Measurements from ENCODE around the gene TNN.

Gene TNN

DNA sequence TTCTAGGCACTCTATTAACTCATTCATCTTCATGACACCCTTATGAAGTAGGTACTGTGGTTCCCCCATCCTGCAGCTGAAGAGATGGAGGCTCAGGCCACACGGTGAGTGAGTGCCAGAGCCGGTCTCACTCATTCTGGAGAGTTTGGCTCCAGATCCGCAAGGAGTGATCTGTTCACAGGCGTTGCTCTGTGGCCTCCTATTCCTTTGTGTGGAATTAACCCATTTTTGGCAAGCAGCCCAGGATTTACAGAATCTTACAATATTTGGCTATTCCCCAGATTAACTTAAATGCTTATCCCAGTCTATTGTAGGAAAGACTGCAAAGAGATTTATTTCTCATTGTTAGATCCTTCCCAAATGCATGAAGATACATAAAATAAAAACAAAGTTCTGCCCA, 95.3 kb downstream of the TNN start:
- H3K4me1 ChIP-seq (ENCODE audit: control insufficient read depth, insufficient read depth, low read length), result peaks cover 2% of the 10 kb centered on the region
- H3K27ac ChIP-seq (ENCODE audit: low read length), result no peak overlapping the region
- peaks cover 24 to 26% of the 10 kb centered on the region in 2 donors for H3K36me3 ChIP-seq (ENCODE audit: control insufficient read depth in 2 of 2, insufficient read depth in 2 of 2, low read length in 2 of 2)
- H3K27me3 ChIP-seq (ENCODE audit: control insufficient read depth in 1 of 2, insufficient read depth in 2 of 2, low read length in 2 of 2), result no peaks in the 10 kb centered on the region
- H3K4me3 ChIP-seq (ENCODE audit: low read length in 2 of 2), result no peak overlapping the region
- no peaks in the 10 kb centered on the region for H3K9me3 ChIP-seq (ENCODE audit: control insufficient read depth in 2 of 2, low read length in 2 of 2)
- H3K9ac ChIP-seq (ENCODE audit: low read length in 2 of 2), result no peak overlapping the region

DNA sequence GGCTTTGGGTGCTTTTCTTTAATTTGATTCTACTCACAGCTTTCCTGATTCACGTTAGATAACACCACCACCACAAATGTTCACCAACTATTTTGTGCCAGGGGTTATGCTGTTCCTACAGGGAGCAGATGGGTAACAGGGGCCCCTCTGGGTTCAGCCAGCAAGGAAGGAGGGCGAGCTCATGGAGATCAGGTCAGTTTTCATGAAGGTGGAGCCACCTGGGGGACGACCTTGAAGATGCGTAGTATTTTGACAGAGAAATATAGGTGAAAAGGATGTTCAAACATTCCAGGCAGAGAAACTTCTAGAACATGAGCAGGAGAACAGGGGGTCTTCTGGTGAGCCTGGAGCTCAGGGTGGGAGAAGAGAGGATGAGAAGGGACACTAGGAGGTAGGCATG, 96.1 kb downstream of the TNN start:
- Histone ChIP-seq H3K27me3 (ENCODE audit: control insufficient read depth in 1 of 2, insufficient read depth in 2 of 2, low read length in 2 of 2) (no peaks in the 10 kb centered on the region), H3K9me3 (ENCODE audit: control insufficient read depth in 2 of 2, low read length in 2 of 2) (no peaks in the 10 kb centered on the region), H3K4me1 (ENCODE audit: control insufficient read depth, insufficient read depth, low read length) (peaks cover 2% of the 10 kb centered on the region), H3K9ac (ENCODE audit: low read length in 2 of 2) (no peak overlapping the region), H3K36me3 (ENCODE audit: control insufficient read depth in 2 of 2, insufficient read depth in 2 of 2, low read length in 2 of 2) (peaks cover 22 to 26% of the 10 kb centered on the region in 2 donors), H3K4me3 (ENCODE audit: low read length in 2 of 2) (no peak overlapping the region), H3K27ac (ENCODE audit: low read length) (no peak overlapping the region)

DNA sequence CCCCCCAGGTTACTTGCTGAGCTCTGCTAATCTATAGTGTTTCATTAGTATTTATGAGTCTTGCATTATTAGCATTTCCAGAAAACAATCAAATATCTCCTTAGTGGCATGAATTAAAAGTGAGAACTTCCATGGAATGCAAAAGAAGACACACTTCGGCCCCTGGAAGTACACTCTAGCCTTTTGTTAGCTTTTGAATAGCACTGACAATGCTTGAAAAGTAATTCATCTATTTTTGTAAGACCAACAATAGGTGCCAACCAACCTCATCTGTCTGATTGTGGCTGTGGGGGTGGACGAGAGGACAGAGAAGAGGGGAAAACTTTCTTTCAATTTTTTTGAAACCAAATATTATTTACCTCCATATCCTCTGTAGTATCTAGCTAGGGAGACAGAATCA, 97.1 kb downstream of the TNN start:
- Histone ChIP-seq H3K4me3 (ENCODE audit: low read length in 2 of 2) (no peak overlapping the region), H3K27me3 (ENCODE audit: control insufficient read depth in 1 of 2, insufficient read depth in 2 of 2, low read length in 2 of 2) (no peaks in the 10 kb centered on the region), H3K9ac (ENCODE audit: low read length in 2 of 2) (no peak overlapping the region), H3K36me3 (ENCODE audit: control insufficient read depth in 2 of 2, insufficient read depth in 2 of 2, low read length in 2 of 2) (peaks cover 19 to 26% of the 10 kb centered on the region in 2 donors), H3K27ac (ENCODE audit: low read length) (no peak overlapping the region), H3K4me1 (ENCODE audit: control insufficient read depth, insufficient read depth, low read length) (peaks cover 2% of the 10 kb centered on the region), H3K9me3 (ENCODE audit: control insufficient read depth in 2 of 2, low read length in 2 of 2) (no peaks in the 10 kb centered on the region)

DNA sequence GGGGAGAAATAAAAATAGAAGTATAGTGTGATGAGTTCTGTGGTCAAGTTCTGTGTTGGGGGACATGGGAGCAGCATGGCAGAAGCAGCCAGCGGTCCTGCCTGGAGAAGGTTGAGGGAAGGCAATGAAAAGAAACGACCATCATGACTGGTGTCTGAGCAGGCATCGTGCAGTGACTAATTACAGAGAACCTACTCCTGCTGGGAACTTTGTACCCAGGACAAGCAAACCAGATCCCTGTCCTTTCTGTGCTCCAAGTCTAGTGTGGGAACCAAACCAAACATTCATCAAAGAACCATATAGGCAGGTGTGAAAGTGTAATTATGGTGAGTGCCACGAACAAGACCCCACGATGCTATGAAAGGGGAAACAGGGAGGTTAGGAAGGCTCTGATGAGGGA, 99.1 kb downstream of the TNN start:
- Histone ChIP-seq H3K9ac (ENCODE audit: low read length in 2 of 2) (no peak overlapping the region), H3K9me3 (ENCODE audit: control insufficient read depth in 2 of 2, low read length in 2 of 2) (no peaks in the 10 kb centered on the region), H3K4me3 (ENCODE audit: low read length in 2 of 2) (no peak overlapping the region), H3K27ac (ENCODE audit: low read length) (no peak overlapping the region), H3K27me3 (ENCODE audit: control insufficient read depth in 1 of 2, insufficient read depth in 2 of 2, low read length in 2 of 2) (no peaks in the 10 kb centered on the region), H3K36me3 (ENCODE audit: control insufficient read depth in 2 of 2, insufficient read depth in 2 of 2, low read length in 2 of 2) (peaks cover 8 to 17% of the 10 kb centered on the region in 2 donors), H3K4me1 (ENCODE audit: control insufficient read depth, insufficient read depth, low read length) (peaks cover 2% of the 10 kb centered on the region)

DNA sequence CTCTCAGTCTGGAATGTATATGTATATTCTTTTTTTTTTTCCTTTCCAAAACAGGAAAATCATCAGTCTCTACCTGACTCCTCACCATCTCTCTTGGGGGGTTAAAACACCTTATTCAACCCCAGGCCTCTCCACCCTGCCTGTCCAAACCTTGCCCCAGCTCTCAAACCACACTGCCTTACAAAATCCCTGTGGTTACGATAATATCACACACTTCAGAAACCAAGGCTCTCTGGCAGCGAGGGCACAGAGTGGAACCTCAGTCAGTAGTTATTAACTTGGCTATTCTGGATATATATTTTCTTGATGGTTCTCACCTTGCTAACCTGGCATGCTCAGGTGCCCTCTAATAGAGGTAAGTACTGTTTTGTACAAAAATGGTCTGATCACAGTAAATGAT, 100.2 kb downstream of the TNN start:
- Histone ChIP-seq H3K36me3 (ENCODE audit: control insufficient read depth in 2 of 2, insufficient read depth in 2 of 2, low read length in 2 of 2) (peaks cover 8 to 17% of the 10 kb centered on the region in 2 donors), H3K4me1 (ENCODE audit: control insufficient read depth, insufficient read depth, low read length) (peaks cover 2% of the 10 kb centered on the region), H3K27me3 (ENCODE audit: control insufficient read depth in 1 of 2, insufficient read depth in 2 of 2, low read length in 2 of 2) (no peaks in the 10 kb centered on the region), H3K9me3 (ENCODE audit: control insufficient read depth in 2 of 2, low read length in 2 of 2) (no peaks in the 10 kb centered on the region), H3K4me3 (ENCODE audit: low read length in 2 of 2) (no peak overlapping the region), H3K9ac (ENCODE audit: low read length in 2 of 2) (no peak overlapping the region), H3K27ac (ENCODE audit: low read length) (no peak overlapping the region)

DNA sequence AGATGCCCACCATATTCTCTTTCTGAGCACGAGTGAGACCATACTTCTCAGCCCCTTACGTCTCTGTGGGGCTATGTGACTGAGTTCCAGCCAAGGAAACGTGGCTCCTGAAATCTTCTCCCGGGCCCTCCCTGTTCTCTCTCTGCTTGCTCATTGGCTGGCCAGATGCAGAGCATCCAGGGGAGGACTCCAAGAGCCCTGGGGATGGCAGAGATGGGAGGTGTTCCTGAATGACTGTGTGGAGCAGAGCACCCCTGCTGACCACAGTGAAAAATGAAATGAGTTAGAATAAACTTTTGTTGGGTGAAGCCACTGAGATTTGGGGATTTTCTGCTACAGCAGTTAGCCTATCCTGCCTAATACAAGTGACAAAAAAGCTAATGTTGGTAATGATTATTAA, 101.1 kb downstream of the TNN start:
- no peak overlapping the region for H3K9ac ChIP-seq (ENCODE audit: low read length in 2 of 2)
- H3K9me3 ChIP-seq (ENCODE audit: control insufficient read depth in 2 of 2, low read length in 2 of 2), result no peaks in the 10 kb centered on the region
- H3K27ac ChIP-seq (ENCODE audit: low read length), result no peak overlapping the region
- H3K27me3 ChIP-seq (ENCODE audit: control insufficient read depth in 1 of 2, insufficient read depth in 2 of 2, low read length in 2 of 2), result no peaks in the 10 kb centered on the region
- H3K4me1 ChIP-seq (ENCODE audit: control insufficient read depth, insufficient read depth, low read length), result no peaks in the 10 kb centered on the region
- H3K4me3 ChIP-seq (ENCODE audit: low read length in 2 of 2), result no peak overlapping the region
- peaks cover 9 to 13% of the 10 kb centered on the region in 2 donors for H3K36me3 ChIP-seq (ENCODE audit: control insufficient read depth in 2 of 2, insufficient read depth in 2 of 2, low read length in 2 of 2)

DNA sequence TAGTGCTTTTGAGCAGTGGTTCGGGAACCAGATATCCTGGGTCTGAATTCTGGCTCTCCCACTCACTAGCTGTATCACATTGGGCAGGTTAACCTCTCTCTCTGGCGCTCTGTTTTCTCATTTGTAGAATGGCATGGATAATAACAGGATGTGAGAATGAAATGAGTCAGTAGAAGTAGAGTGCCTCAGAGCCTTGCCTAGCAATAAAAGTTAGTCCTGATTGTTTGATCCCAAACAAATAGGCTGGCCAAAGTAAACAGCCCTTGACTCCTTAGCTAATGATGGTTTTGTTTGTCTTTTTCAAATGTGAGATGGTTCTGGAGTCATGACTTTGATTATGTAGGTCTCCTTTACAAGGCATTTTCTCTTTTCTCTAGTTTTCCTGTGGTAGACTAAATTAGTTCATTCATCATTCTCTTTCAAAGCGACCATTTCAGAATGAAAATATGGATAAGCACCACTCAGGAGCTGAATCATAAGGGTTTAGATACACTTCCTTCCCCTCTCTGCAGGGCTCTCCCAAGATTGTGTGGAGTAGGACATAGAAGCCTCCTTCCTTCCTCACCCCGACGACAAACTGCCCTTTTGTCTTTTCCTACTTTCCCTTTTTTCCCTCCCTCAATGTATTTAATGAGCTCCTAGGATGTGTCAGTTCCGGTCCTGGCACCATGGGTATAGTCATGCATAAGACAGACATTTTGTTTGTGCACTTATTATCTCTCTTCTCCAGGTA, 101.8 kb downstream of the TNN start:
- Histone ChIP-seq H3K36me3 (ENCODE audit: control insufficient read depth in 2 of 2, insufficient read depth in 2 of 2, low read length in 2 of 2) (peaks cover 11 to 13% of the 10 kb centered on the region in 2 donors), H3K27ac (ENCODE audit: low read length) (no peak overlapping the region), H3K9ac (ENCODE audit: low read length in 2 of 2) (no peak overlapping the region), H3K9me3 (ENCODE audit: control insufficient read depth in 2 of 2, low read length in 2 of 2) (no peaks in the 10 kb centered on the region), H3K27me3 (ENCODE audit: control insufficient read depth in 1 of 2, insufficient read depth in 2 of 2, low read length in 2 of 2) (no peaks in the 10 kb centered on the region), H3K4me3 (ENCODE audit: low read length in 2 of 2) (no peak overlapping the region), H3K4me1 (ENCODE audit: control insufficient read depth, insufficient read depth, low read length) (no peaks in the 10 kb centered on the region)

DNA sequence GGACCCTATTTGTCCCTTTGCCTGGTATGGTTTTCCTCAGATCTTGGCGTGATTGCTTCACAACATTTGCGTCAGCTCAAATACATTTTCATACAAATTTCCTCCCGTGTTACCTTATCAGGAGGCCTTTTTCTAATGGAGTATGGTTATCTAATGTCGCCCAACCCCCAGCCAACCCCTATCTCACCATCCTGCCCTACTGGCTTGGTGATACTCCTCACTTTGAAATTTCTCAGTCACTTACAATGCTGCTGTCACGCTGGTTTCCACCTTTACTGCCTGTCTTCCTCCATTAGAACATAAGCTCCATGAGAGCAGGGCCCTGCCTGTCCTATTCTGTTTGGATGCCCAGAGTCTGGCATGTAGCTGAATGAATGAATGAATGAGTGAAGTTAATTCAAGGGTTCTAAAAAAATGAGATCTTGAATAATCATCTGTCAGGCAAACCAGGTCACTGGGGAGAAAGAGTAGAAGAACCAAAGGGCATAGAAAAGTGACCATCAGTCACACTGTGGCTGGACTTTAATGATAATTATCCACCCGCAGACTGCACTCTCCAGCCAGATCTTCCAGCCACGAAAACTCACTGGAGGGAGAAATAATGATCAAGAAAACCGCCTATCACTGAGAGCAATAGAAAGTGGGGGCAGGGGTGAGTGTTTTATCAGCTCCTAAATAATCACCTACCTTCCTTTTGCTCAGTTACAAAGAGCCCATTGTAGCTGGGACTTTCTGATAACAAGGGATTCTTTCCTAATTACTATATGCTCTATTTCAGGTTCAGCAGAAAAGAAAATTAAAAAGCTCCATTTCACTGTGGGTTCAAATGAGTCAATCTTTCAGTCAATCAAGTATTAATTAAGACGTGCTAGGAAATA, 103.6 kb downstream of the TNN start:
- Histone ChIP-seq H3K36me3 (ENCODE audit: control insufficient read depth in 2 of 2, insufficient read depth in 2 of 2, low read length in 2 of 2) (peaks cover 5 to 8% of the 10 kb centered on the region in 2 donors), H3K27ac (ENCODE audit: low read length) (no peak overlapping the region), H3K9ac (ENCODE audit: low read length in 2 of 2) (no peak overlapping the region), H3K27me3 (ENCODE audit: control insufficient read depth in 1 of 2, insufficient read depth in 2 of 2, low read length in 2 of 2) (no peaks in the 10 kb centered on the region), H3K4me3 (ENCODE audit: low read length in 2 of 2) (no peak overlapping the region), H3K9me3 (ENCODE audit: control insufficient read depth in 2 of 2, low read length in 2 of 2) (no peaks in the 10 kb centered on the region), H3K4me1 (ENCODE audit: control insufficient read depth, insufficient read depth, low read length) (no peaks in the 10 kb centered on the region)

DNA sequence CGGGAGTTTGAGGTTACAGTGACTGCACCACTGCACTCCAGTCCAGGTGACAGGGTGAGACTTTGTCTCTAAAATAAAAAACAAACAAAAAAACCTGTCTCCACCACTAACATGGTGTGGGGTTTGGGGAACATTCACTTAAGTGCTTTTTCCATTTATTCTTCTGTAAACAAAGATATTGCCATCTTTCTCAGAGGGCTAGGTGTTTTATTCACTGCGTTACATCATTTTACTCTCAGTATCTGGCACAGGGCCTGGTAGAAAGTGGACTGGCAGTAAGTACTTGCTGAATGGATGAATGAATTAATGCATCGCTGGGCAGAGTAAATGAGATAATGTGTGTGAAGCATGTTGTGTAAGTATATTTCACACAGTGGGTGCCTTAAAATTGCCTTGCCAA, 104.9 kb downstream of the TNN start:
- no peaks in the 10 kb centered on the region for H3K9me3 ChIP-seq (ENCODE audit: control insufficient read depth in 2 of 2, low read length in 2 of 2)
- H3K36me3 ChIP-seq (ENCODE audit: control insufficient read depth in 2 of 2, insufficient read depth in 2 of 2, low read length in 2 of 2), result peaks cover 0 to 5% of the 10 kb centered on the region in 2 donors
- no peak overlapping the region for H3K4me3 ChIP-seq (ENCODE audit: low read length in 2 of 2)
- H3K27me3 ChIP-seq (ENCODE audit: control insufficient read depth in 1 of 2, insufficient read depth in 2 of 2, low read length in 2 of 2), result no peaks in the 10 kb centered on the region
- no peak overlapping the region for H3K27ac ChIP-seq (ENCODE audit: low read length)
- no peaks in the 10 kb centered on the region for H3K4me1 ChIP-seq (ENCODE audit: control insufficient read depth, insufficient read depth, low read length)
- no peak overlapping the region for H3K9ac ChIP-seq (ENCODE audit: low read length in 2 of 2)

DNA sequence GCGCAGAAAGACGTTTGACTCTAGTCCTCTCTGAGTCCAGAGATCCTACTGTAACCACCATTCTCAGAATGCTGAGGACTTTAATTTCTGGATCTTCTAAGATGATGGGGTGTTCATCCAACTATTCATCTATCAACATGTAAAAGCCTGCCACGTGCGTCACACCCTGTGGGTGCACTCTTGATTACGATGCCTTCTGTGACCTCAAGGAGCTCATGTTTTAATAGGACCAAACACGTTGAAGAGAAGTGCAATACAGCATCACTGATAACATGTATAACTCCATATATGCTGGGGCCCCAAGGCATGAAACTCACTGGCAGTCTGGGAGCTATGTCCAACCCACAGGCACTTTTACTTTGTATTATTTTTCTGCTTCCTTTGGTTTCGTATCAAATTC, 105.9 kb downstream of the TNN start:
- Histone ChIP-seq H3K9me3 (ENCODE audit: control insufficient read depth in 2 of 2, low read length in 2 of 2) (no peaks in the 10 kb centered on the region), H3K9ac (ENCODE audit: low read length in 2 of 2) (no peak overlapping the region), H3K4me1 (ENCODE audit: control insufficient read depth, insufficient read depth, low read length) (no peaks in the 10 kb centered on the region), H3K27me3 (ENCODE audit: control insufficient read depth in 1 of 2, insufficient read depth in 2 of 2, low read length in 2 of 2) (no peaks in the 10 kb centered on the region), H3K27ac (ENCODE audit: low read length) (no peak overlapping the region), H3K36me3 (ENCODE audit: control insufficient read depth in 2 of 2, insufficient read depth in 2 of 2, low read length in 2 of 2) (peaks cover 3 to 5% of the 10 kb centered on the region in 2 donors), H3K4me3 (ENCODE audit: low read length in 2 of 2) (no peak overlapping the region)
